GM10248 (cell line): ENCODE measurements around the gene RGS6.

Experiments used
- CTCF ChIA-PET: fragments of 300-600 bp; sonication (Branson Sonifier 250); formaldehyde crosslinking; extraction: SDS; loops from one replicate; lab custom pipeline; 2021; ENCODE audit warnings: antibody characterized with exemption; lab: Yijun Ruan, JAX
- POLR2A ChIA-PET: fragments of 350-650 bp; sonication (Branson Sonifier 250); formaldehyde crosslinking; extraction: SDS; loops from one replicate; lab custom pipeline; 2020; ENCODE audit warnings: antibody characterized with exemption; lab: Yijun Ruan, JAX
- DNase-seq: peaks from one replicate; pipeline ENCODE4 v3.0.0; 2012; ENCODE audit errors: extremely low spot score
- CTCF ChIP-seq: IDR thresholded peaks from 2 replicates; pipeline ENCODE4 v1.5.1; 2012; ENCODE audit warnings: mild to moderate bottlenecking, low read depth; ENCODE audit errors: extremely low read depth, missing control alignments, control extremely low read depth

RGS6 gene

DNA sequence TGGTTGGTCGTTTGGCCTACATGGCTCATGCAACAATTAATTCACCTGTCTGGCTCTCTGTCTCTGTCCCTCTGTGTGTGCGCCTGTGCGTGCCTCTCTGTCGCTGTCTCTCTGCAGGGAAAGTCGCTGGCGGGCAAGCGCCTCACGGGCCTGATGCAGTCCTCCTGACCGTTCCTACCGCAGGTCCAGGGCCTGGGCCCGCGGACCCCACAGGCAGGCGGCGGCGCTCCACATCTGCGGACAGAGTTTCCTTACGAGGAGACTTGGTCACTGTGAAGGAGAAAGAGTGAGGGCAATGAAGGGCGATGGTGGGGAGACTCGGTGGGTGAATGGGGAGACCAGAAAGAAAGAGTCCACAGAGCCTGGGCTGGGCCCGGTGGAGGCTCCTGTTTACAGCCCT lies 630.1 kb downstream of the RGS6 start:
- no peak for TF ChIP-seq CTCF
- no peak for DNase-seq
- POLR2A ChIA-PET: no interaction called here
- CTCF ChIA-PET: no interaction called here

GRCh38 chr14:72563676-72564075 lies 631.4 kb downstream of the RGS6 start:
- TF ChIP-seq CTCF: no peak
- POLR2A ChIA-PET: interaction anchor here (0.6 kb wide), 1 partner anchor 877 kb away, joined by 9 read pairs; no protein-coding TSS in a partner anchor
- CTCF ChIA-PET: interaction anchor here (0.9 kb wide), 1 partner anchor 12 kb away, joined by 3 read pairs; no protein-coding TSS in a partner anchor
- DNase-seq: no peak

GRCh38 chr14:72565149-72565559 lies 632.9 kb downstream of the RGS6 start:
- ChIA-PET POLR2A (no interaction called here), CTCF (interaction anchor here (0.7 to 1.3 kb wide), 4 partner anchors 8 to 130 kb away, joined by 3 read pairs; no protein-coding TSS in a partner anchor)
- no peak for TF ChIP-seq CTCF
- DNase-seq: no peak

DNA sequence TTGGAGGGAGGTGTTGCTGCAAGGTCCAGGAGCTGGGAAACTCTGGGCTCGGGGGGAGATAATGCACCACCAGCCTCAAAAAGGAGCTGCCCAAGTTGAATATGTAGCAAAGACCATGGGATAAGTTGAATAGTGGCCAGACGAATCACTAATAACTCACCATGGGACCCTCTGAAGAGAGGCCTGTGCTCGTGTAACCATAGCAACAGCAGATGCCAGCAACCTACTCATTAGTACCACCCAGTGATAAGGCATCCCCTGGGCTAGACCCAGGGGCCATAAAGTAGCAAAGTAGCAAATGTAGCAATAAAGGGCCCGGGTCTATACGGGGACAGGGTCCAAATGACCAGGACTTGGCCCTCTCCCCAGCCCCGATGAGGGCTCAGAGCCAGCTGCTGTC lies 633.7 kb downstream of the RGS6 start:
- no peak for TF ChIP-seq CTCF
- ChIA-PET CTCF (interaction anchor here (0.6 to 1.3 kb wide), 4 partner anchors 11 to 422 kb away, joined by 3 read pairs; no protein-coding TSS in a partner anchor), POLR2A (no interaction called here)
- no peak for DNase-seq

DNA sequence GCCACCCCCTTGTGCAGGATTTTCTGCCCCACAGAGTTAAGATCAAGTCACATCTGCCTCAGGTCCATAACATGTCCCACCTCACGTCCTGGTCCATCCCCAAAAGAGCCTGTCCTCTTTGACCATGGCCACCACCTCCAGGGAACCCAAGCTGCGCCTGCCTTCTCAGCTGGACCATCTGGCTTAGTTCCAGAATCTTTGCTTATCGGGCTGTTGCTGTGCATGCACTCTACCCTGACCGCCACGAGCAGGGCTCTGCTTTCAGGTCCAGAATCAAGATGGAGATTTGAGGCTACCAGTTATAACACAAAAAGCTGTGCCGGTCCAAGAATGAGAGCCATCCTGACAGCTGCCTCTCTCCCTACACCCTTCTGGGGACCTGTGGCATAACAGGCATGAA lies 635.0 kb downstream of the RGS6 start:
- POLR2A ChIA-PET: no interaction called here
- DNase-seq: no peak
- CTCF ChIA-PET: interaction anchor here (1.0 to 2.8 kb wide), 3 partner anchors 17 to 338 kb away, joined by 3 to 8 read pairs (median 3); no protein-coding TSS in a partner anchor
- TF ChIP-seq CTCF: no peak

- ChIA-PET POLR2A (no interaction called here), CTCF (interaction anchor here (1.0 to 2.8 kb wide), 3 partner anchors 9 to 52 kb away, joined by 3 to 8 read pairs (median 6); no protein-coding TSS in a partner anchor)
- no peak for DNase-seq
- no peak for TF ChIP-seq CTCF
Measured at GRCh38 chr14:72568296-72568992, 636.2 kb downstream of the RGS6 start.
